ENCODE measurements around the gene ASPG. TPM values are rescaled to one million over a fixed set of nuclear protein-coding genes. Genes with fewer than 3 reads are reported as not detected.

The ASPG gene
- polyA plus RNA-seq, 3 donors = 0.01 TPM; not detected in 2

DNA sequence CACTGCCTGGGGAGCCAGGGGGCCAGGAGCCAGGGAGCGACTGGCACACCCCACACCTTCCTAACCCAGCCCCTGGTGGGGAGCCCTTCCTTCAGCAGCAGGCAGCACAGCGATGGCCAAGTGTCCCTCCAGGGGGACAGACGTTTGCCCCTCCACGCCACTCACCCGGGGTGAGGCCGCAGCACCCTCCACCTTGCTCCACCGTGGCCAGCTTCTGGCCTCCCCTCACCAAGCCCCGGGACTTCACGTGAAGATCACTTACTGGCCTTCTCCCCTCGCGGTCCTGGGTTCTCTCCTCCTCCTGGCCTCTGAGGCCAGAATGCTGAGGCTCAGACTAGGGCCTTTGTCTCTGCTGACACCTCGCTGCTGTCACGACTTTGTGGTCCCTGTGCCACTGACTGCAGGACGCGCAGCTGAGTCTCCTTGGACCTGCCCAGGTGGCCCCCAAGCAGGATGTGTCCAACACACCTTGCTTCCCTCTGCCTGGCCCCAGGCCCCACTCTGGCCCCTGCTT lies 3.5 kb upstream of the ASPG start:
- no peak overlapping the region for H3K9ac ChIP-seq (ENCODE audit: insufficient read depth, low read length, poor library complexity, severe bottlenecking)

GRCh38 chr14:104082807-104083206 lies 2.7 kb upstream of the ASPG start:
- Mint-ChIP-seq H3K27me3 (ENCODE audit: low read depth in 3 of 3) (peaks cover 17 to 43% (median 29%) of the 10 kb centered on the region in 3 donors), H3K36me3 (no peaks in the 10 kb centered on the region), H3K9me3 (peaks cover 0 to 5% (median 0%) of the 10 kb centered on the region in 7 donors), H3K4me1 (peaks cover 2% of the 10 kb centered on the region), H3K4me3 (no peak overlapping the region), H3K27ac (no peak overlapping the region)
- Histone ChIP-seq H3K9ac (ENCODE audit: insufficient read depth, low read length, poor library complexity, severe bottlenecking) (no peak overlapping the region), H2AFZ (ENCODE audit: insufficient read depth, low read depth, low read length, poor library complexity, severe bottlenecking) (no peak overlapping the region), H3K79me2 (ENCODE audit: insufficient read depth, low read length) (no peaks in the 10 kb centered on the region), H3K27ac (ENCODE audit: low read depth in 1 of 2, low read length in 2 of 2) (no peak overlapping the region), H3K27me3 (ENCODE audit: control insufficient read depth in 2 of 2, insufficient read depth in 2 of 2, low read length in 2 of 2) (peaks cover 0 to 20% of the 10 kb centered on the region in 2 donors), H3K4me2 (replicated peaks; ENCODE audit: extremely low read depth, low read length, poor library complexity, severe bottlenecking) (no peak overlapping the region), H4K20me1 (ENCODE audit: insufficient read depth, low read length) (no peaks in the 10 kb centered on the region), H3K4me1 (ENCODE audit: control insufficient read depth in 1 of 2, insufficient read depth in 2 of 2, low read length in 2 of 2) (peaks cover 0 to 2% of the 10 kb centered on the region in 2 donors), H3K36me3 (replicated peaks in 1 of 2; ENCODE audit: control insufficient read depth in 1 of 2, insufficient read depth in 2 of 2, low read length in 2 of 2) (no peaks in the 10 kb centered on the region), H3K9me3 (replicated peaks in 1 of 2; ENCODE audit: control insufficient read depth in 1 of 2, insufficient read depth in 1 of 2, low read length in 2 of 2) (no peaks in the 10 kb centered on the region), H3K4me3 (replicated peaks in 1 of 3; ENCODE audit: low read depth in 2 of 3, low read length in 3 of 3) (no peak overlapping the region)
- intact Hi-C loops (cut with micrococcal nuclease) = no loop called here
- TF ChIP-seq CTCF (IDR thresholded peaks at IDR 0.05) = no peak
- no peak for DNase-seq
- 87% methylated on average over 10 of the region's 12 CpGs for WGBS (ENCODE audit: insufficient coverage)

More for the DNA sequence above, 3.5 kb upstream of the ASPG start:
- Histone ChIP-seq H3K4me3 (replicated peaks in 1 of 3; ENCODE audit: low read depth in 2 of 3, low read length in 3 of 3) (no peak overlapping the region), H3K27me3 (ENCODE audit: control insufficient read depth in 2 of 2, insufficient read depth in 2 of 2, low read length in 2 of 2) (peaks cover 0 to 20% of the 10 kb centered on the region in 2 donors), H3K36me3 (replicated peaks in 1 of 2; ENCODE audit: control insufficient read depth in 1 of 2, insufficient read depth in 2 of 2, low read length in 2 of 2) (no peaks in the 10 kb centered on the region), H3K9me3 (replicated peaks in 1 of 2; ENCODE audit: control insufficient read depth in 1 of 2, insufficient read depth in 1 of 2, low read length in 2 of 2) (no peaks in the 10 kb centered on the region), H4K20me1 (ENCODE audit: insufficient read depth, low read length) (no peaks in the 10 kb centered on the region), H3K27ac (ENCODE audit: low read depth in 1 of 2, low read length in 2 of 2) (no peak overlapping the region), H3K4me2 (replicated peaks; ENCODE audit: extremely low read depth, low read length, poor library complexity, severe bottlenecking) (no peak overlapping the region), H3K4me1 (ENCODE audit: control insufficient read depth in 1 of 2, insufficient read depth in 2 of 2, low read length in 2 of 2) (peaks cover 0 to 2% of the 10 kb centered on the region in 2 donors), H3K79me2 (ENCODE audit: insufficient read depth, low read length) (no peaks in the 10 kb centered on the region), H2AFZ (ENCODE audit: insufficient read depth, low read depth, low read length, poor library complexity, severe bottlenecking) (no peak overlapping the region)
- Mint-ChIP-seq H3K27me3 (ENCODE audit: low read depth in 3 of 3) (peaks cover 15 to 40% (median 31%) of the 10 kb centered on the region in 3 donors), H3K4me1 (peaks cover 2% of the 10 kb centered on the region), H3K4me3 (no peak overlapping the region), H3K36me3 (no peaks in the 10 kb centered on the region), H3K9me3 (peaks cover 0 to 5% (median 0%) of the 10 kb centered on the region in 7 donors), H3K27ac (no peak overlapping the region)
- WGBS (ENCODE audit: insufficient coverage) = 91% methylated on average over 14 of the region's 15 CpGs
- DNase-seq = peak in 1 of 3 donors; percentile 1
- TF ChIP-seq CTCF (IDR thresholded peaks at IDR 0.05) = no peak
- intact Hi-C loops (cut with micrococcal nuclease) = no loop called here

All from CD14-positive monocyte (primary cell).